Medulla oblongata (tissue), 1 donor: ENCODE results near the gene DCAF6.
"Not testable (repeated sequence)": the region's sequence is repeated elsewhere in the genome, so short reads cannot be mapped to it uniquely, and the experiment has no call there.

Source experiments
- DNase-seq: peaks from one replicate; pipeline ENCODE4 v3.0.0-alpha.2; 2015; ENCODE audit errors: extremely low spot score

DCAF6 gene

DNA sequence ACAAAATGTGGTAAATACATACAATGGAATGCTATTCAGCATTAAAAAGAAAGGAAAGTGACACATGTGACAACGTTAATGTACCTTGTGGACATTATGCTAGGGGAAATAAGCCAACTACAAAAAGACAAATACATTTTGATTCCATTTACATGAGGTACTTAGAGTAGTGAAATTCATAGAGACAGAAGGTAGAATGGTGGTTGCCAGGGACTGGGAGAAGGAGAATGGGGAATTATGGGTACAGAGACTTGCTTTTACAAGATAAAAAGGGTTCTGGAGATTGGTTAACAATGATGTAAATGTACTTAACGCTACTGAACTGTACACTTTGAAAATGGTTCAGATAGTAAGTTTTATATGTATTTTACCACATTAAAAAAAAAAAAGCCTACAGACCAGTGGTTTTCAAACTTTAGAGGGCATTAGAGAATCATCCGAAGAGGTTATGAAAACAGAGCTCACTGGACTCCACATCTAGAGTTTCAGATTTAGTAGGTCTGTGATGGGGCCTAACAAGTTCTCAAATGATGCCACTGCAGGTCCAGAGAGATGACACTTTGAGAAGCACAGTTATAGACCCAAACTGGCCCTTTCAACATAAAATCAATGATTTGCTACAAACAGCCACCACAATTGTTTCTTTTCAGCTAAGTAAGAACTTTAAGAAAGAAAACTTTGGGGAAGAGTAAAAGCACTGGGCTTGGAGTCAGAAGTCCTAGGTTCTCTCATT, 13.0 kb upstream of the DCAF6 start:
- no peak for DNase-seq

DNA sequence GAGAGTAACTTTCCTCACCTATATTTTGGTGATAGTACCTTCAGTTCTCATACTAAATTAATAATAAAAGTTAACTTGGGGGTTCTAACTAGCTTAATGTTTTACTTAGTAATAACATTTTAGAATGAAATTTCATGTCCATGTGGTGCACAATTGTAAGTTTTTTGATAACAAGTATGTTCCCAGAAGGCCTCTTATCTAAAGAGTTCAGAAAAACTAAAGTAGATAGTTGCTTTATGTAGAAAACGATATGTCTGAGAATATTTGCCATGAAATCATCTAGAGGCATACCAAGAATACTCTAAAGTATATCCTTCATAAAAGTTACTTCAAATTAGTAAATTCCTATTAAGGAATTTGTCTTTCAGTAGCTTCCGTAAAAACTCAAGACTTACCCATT, 12.4 kb upstream of the DCAF6 start:
- DNase-seq, result no peak

DNA sequence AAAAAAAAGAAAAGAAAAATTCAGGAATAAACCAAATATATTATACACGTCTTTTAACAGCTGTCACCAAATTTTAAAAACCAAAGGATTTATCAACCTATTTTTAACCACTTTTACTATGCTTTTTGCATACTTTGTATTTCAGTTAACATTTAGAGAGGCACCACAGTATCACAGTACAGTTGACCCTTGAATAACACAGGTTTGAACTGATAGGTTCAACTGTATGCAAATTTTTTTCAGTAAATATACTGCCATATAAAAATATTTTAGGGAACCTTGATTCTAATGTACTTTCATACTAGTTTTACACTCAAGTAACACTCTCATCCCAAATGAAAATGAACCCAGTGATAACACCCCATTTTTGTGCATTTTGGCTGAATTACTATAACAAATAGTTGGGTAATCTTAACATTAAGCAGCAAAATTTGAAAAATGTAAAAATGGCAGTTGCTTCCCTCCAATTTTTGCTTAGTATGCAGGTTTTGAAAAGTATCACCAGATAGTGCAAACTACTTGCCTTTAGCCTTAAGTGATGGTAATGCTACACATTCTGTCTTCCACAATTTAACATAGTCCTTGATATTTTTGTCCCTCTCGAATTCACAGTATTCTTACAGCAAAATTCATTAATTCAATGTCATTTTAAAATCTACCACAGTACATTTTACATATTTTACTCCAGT, 11.8 kb upstream of the DCAF6 start:
- DNase-seq, result no peak

DNA sequence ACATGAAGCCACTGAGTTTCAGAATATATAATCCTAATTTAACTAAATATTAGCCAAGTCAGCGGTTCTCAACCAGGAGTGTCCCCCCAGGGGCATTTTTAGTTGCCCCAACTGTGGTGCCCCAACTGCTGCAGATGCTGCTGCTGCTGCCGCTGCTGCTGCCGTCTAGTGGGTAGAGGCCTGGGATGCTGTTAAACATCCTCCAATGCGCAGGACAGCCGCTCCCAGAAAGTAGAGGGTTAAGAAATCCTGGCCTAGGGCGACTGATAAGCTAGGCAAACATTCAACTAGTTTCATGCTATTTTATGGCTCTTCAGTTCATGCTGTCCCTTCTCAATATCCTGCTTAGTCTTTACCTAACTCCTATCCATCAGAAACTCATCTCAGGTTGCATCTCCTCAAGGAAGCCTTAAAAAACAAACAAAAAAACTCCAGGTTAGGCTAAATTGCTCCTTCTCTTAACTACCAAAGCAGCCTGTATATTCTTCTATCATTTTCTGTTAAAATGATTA, 9.9 kb upstream of the DCAF6 start:
- no peak for DNase-seq

DNA sequence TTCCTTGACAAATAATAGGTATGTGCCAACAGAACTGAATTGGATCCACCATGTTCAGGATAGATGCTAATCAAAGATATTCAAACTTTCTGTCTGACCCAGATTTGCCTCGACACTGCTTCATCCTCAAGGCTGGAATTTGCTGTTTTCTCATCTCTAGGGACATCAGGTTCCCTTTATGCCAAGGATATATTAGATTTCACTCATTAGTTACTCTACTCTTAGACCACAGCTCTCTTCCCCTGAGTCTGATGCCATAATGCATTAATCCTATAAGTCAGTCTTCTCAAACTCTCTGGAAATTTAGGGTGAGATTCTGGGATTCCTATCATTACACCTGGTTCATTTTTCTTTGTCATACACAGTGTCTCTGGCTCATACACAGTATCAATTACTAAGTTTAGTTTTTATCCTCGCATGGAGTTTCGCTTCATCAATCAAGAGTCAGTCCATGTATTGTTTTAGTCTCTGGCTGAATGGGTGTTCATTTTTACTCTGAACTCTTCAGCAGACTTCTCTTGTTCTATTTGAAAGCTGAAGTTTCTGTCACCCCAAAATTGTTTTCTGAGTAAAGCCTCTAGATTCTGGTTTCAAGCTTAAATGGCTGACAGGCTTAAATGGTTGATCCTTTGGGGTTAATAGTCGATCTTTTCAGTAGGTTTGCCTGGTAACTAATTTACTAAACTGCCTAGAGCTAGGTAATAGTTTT, 9.3 kb upstream of the DCAF6 start:
- DNase-seq, result no peak

DNA sequence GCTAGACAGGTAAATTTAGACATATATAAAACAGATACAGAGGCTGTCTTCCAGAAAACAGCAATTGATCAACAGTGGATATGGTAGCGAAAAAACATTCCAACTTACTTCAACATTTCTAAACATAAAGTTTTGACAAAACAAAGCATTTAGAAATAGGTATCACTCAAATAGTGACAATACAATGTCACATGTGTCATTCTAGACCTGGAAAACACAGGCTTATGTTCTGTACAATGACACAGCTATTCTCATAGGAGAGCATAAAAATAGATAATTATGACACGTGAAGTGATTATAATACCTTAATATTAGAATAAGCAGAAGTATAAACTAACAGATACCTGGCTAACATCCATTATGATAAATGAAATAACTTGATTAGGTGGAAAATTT, 8.0 kb upstream of the DCAF6 start:
- no peak for DNase-seq

DNA sequence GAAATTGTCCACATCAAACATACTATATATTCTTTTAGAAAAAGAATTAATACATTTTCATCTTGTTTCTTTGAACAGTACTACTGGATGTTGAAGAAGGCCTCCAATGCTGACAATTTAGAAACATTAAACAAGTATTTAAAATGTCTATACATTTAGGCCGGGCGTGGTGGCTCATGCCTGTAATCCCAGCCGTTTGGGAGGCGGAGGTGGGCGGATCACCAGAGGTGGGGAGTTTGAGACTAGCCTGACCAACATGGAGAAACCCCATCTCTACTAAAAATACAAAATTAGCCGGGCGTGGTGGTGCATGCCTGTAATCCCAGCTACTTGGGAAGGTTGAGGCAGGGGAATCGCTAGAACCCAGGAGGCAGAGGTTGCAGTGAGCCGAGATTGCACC, 7.6 kb upstream of the DCAF6 start:
- not testable (repeated sequence) for DNase-seq

DNA sequence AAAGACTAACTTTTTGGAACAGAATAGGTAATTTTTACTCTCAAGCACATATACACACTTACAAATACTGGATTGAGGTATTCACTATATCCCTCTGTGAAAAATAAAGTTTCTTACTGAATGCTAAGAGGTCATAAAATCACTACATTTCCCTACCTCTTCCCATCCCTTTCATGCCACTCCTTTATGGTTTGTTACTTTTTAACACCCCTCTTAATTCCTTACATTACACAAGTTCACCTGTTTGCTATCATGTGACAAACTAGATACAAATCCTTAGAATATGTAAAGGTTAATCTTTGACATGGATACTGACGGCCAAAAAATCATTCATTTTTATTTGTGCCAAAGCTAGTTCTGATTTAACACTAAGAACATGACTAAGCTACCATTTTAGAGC, 6.8 kb upstream of the DCAF6 start:
- no peak for DNase-seq

DNA sequence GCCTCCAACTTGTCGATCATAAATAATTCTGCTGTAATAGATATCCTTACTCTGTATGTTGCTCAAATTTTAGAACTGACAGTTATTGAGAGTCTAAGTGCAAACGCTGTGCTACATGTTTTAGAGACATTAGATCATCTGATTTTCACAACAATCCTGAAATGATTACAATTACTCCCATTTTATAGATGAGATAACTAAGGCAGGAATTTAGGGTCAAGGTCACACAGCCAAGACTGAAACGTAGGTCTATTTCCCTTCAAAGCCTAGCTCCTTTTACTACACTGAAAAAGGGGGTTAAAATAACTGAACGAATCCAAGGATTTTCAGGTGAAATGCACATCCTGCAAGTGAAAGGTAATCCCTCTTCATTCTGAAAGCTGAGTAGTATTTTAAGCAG, 2.7 kb upstream of the DCAF6 start:
- no peak for DNase-seq

DNA sequence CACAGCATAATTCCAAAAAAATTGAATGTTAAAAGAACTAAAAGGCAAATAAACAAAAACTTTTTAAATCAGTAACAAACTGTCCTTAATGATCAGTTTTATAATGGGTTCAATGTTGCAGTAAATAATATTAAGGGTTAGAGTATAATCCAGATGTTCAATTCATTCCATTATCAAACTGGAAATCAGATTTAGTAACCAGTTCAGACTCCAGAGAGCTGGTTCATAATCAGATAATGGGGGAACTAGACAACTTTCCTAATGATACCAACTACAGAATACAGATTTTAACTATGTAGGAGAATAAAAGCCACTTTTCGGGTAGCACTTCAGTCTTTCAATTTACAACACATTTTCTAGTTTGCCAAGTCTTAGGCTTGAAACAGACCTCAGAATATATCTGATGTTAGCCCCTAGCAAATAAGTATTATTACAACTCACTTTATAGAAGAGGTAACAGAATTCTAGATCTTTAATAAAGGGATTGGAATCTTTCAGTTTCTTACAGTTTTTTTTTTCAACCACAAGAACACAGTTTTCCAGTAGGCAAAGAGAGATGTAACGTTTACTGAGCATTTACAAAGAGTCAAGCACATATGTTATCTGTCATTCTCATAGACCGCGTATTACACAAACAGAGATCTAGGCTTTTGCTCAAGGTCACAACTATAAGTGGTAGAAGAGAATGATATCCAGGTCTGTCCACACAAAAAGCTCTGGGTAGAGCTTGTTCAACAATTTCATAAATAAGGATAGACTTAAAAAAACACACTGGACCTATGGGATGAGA, 1.9 kb upstream of the DCAF6 start:
- DNase-seq, result peak; percentile 12

DNA sequence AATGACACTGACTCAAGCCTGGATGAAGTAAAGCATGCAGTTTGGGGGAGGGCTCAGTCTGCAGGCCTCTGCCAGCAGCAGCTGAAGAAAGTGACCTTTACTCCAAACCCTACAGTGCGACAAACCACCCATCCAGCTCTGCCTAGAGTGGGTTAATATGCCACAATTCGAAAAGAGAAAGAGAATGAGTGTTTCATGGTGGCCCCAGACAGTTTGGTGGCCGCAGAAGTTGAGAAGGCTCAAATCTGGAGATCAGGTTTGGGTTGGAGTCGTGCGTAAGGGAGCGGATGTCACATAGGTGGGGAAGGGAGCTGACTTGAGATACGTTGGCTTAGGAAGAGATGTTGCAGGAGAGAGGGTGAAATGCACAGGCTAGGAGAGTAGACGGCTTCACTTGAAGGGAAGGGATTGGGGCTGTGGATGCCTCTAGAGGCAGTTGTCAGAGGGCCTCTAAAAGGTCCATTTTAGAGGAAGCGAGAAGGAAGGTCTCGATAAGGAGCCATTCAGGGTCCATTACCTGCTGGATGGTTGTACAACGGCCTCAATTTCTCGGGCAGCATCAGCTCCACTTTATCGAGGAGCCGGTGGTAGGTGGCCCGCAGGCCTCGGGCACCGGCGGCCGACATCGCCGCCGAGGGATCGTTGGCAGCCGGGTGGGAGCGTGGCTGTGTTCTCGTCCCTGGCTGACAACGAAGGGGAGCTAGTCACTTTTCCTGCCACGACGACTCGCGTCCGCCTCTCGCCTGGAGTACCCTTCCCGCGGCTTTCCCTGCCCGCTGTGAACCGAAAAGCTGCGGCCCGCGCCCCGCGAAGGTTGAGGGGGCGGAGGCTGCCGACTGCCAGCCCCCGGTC, 1.0 kb upstream of the DCAF6 start:
- peak; percentile 57 for DNase-seq

DNA sequence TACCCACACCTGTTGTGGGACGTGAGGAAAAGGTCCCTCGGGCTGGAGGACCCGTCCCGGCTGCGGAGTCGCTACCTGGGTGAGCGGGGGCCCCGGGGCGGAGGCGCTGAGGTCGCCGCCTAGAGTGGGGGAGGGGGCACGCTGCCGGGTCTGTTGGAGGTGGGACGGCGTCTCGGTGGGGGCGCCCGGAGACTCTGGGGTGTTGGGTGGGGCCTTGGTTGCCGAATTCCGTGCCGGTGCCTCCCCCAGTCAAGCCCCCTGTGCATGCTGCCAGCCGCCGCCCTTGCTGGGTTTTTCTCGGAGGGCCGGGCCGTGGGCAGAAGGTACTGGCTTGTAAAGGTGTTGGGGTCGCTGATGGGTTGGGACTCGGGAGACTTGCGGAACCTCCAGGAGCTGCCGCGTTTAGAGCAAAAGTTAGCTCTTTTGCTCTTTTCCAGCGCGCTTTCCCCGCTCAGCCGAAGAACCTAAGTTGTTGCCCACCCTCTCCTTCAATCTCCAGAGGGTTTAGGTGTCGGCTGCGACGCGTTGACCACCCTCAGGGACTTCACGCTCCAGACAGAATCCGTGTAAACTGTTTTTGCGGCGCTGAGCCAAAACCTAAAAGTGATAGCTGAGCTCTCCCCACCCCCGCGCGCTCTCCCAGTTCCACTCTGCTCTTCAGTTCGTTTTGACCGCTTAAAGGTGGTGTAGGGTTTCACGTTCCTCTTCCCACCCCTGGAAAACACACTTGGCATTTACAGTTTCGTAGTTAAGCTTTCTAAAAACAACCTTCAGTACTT, 636 bp downstream of the DCAF6 start, which contains the start of gene MPC2:
Gene MPC2, minus strand, starts transcription at position 143 of the 779 bp plus-strand sequence. CDS start 1,231 bp downstream, outside the sequence.
- peak; percentile 78 for DNase-seq

DNA sequence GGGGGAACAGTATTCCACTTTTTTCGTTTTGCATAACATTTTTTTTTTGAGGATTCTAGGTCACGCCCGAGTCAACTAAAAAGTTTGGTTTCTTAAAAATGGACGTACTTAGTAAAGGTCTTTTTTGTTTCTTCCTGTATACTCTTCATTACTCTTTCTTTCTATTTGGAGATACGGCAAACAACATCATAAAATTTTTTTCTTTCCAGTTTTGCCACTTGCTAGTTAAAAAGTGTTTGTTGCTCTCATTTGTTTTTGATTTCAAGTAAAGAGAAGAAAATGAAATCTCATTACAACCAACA, 1.2 kb downstream of the DCAF6 start:
- DNase-seq, result no peak

DNA sequence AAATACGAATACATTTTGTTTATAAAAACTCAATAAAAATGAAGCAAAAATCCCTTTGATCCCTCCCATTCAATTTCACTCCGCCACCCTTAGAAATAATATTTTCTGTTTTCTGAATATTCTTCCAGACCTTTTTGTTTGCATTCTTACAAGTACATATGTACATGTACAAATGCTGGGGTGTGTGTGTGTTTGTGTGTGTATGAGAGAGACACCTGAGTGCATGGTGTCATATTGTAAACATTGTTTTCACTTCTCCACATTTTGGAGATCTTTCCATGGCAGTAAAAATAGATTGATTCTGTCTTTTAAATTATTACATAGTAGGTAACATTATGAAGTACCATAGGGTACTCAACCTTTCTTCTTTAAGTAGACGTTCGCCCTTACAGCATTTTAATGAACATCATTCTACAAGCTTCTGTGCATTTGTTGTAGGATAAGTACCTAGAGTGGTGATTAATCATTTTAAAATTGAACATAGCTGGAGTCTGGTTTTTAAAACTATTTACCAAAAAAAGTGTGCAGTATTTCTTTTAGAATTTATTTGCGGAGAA, 1.7 kb downstream of the DCAF6 start:
- no peak for DNase-seq

DNA sequence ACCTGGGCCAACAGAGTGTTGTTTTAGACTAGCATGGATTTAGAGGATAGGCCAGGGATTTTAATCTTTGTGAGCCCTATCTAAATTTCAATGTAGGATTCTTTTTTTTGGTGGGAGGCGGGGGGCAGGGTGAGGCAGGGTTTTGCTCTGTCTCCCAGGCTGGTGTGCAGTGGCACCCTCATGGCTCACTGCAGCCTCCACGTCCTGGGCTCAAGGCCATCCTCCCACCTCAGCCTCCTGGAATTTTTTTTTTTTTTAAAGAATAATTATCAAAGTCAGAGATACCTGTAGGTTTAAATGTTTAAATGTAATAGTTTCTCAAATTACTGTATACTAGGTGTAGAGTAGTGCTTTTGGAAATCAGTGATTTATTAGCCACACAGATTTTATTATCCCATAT, 3.8 kb downstream of the DCAF6 start:
- no peak for DNase-seq

DNA sequence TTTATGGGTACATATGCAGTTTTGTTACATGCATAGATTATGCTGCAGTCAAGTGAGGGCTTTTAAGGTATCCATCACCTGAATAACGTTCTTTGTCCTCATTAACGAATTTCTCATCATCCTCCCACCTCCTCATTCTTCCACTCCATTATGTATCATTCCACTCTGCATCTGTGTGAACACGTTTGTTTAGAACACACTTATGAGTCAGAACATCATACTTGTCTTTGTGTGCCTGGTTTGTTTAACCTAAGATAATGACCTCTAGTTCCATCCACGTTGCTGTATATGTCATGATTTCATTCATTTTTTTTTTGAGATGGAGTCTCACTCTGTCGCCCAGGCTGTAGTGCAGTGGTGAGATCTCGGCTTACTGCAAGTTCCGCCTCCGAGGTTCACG, 7.1 kb downstream of the DCAF6 start:
- no peak for DNase-seq

DNA sequence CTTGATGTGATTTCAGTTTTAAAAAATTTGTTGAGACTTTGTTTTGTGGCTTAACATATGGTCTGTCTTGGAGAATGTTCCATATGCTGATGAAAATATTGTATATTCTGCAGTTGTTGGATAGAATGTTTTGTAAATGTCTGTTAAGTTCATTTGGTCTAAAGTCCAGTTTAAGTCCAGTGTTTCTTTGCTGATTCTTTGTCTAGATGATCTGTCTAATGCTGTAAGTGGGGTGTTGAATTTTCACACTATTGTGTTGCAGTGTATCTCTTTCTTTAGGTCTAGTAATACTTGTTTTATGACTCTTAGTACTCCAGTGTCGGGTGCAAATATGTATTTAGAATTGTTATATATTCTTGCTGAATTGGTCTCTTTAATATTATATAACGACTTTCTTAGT, 11.2 kb downstream of the DCAF6 start:
- no peak for DNase-seq

DNA sequence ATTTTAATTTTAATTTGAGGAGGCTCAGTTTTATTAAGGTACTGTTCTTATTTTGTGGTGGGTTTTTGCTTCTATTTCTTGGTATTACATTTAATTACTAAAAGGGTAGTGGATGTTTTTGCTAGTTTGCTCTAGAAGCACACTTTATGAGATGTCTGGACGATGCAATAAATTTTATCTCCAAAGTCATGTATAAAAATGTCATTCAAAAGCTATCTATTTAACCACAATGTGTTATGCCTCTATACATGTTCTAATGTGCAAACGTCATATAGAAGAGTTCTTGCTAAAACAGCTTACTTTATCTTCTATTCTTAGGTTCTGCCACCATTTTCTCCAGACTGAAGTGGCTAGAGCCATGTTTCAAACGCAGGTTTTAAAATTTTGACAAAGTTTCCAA, 13.3 kb downstream of the DCAF6 start:
- DNase-seq, result no peak

DNA sequence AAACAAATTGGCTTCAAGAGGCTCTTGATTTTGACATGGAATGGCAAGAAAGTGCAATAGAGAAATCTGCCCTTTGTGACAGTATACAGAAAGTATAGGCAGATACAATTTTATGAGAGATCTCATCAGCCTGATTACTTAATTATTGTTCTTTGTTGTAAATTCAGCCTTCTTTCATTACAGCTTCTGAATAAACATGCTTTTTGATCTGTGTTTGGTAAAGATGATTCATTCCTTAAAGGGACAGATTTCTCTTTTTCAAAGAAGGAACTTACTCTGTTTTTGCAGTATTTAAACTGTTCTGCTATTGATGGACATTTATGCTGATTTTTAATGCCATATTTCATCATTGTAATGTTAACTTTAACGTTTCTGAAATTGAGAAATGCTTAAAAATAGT, 14.1 kb downstream of the DCAF6 start:
- DNase-seq, result no peak

DNA sequence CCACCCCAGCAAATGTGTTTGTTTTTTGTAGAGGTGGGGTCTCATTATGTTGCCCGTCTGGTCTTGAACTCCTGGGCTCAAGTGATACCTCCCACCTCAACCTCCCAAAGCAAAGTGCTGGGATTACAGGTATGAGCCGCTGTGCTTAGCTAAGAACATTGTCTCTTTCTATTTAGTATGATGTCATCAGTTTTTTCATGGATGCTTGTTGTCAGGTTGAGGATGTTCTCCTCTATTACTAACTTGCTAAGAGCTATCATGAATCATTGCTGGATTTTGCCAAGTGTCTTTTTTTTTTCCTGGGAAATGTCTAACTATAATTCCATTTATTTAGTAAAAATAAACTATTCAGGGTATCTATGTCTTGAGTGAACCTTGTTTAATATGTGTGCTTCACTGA, 19.4 kb downstream of the DCAF6 start:
- DNase-seq, result no peak
